ENCODE results near the gene CHMP3. TPM values are rescaled to one million over a fixed set of nuclear protein-coding genes. Genes with fewer than 3 reads are reported as not detected.
"Not testable (repeated sequence)": the region's sequence is repeated elsewhere in the genome, so short reads cannot be mapped to it uniquely, and the experiment has no call there.

CHMP3 gene
- total RNA-seq, 1 donor from 2014 or later = 93.9 TPM

DNA sequence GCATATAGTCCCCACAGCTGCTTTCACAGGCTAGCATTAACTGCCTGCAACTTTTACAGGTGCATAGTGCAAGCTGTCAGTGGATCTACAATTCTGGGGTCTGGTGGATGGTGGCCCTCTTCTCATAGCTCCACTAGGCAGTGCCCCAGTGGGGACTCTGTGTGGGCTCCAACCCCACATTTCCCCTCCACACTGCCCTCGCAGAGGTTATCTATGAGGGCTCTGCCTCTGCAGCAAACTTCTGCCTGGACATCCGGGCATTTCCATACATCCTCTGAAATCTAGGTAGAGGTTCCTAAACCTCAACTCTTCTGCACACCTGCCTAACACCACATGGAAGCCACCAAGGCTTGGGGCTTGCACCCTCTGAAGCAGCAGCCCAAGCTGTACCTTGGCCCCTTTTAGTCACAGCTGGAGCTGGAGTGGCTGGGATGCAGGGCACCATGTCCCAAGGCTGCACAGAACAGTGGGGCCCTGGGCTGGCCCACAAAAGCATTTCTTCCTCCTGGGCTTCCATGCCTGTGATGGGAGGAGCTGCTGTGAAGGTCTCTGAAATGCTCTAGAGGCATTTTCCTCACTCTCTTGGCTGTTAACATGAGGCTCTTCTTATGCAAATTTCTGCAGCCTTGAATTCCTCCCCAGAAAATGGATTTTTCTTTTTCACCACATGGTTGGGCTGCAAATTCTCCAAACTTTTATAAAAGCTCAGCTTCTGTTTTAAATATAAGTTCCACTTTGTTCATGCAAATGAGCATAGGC, 62.7 kb downstream of the CHMP3 start:
- ATAC-seq = no peak

GRCh38 chr2:86499326-86499725, 63.9 kb downstream of the CHMP3 start:
- peak; percentile 62 for ATAC-seq

DNA sequence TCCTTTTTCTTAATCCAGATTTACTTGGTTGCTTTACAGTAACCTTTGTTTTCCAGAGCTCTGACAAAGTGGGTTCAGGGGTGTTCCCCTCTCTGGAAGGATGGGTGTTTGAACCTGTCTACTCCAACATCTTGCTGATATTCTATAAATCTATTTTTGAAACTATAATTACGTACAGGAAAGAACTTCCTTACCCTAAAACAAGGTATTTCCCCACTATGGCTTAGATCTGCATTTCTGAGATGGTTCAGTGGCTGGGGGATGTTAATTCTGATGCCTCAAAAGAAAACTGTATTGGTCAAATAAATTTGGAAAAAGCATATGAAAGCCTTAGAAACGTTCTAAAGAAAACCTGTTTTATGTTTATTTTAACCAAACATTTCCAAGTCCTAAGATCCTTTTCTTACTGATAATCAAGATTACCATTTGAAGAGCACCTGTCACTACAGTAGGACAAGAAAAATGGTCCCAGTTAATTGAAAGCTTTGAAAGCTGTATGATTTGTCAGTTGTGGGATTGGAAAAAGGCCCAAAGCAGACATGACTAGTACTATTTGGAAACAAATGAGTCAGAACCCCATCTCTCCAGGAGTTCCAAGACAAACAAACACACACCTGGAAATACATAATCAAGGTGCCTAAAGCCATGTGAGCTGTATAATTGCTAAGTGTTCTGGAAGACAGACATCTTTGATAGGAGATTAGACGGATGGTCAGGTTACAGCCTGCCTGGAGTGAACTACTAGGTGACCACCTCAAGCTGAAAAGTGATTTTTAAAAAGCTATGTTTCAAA, 64.6 kb downstream of the CHMP3 start:
- peak; percentile 93 for ATAC-seq

DNA sequence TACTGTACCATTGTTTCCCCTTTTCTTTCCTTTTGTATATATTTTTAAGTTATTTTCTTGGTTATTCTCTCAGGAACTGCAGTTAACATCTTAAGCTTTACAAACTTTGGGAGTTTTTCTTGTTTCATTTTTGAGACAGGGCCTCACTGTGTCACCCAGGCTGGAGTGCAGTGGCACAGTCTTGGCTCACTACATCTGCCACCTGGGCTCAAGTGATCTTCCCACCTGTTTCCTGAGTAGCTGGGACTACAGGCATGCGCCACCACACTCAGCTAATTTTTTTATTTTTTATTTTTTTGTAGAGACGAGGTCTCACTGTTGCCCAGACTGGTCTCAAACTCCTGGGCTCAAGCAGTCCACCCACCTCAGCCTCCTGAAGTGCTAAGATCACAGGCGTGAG, 66.9 kb downstream of the CHMP3 start:
- ATAC-seq = not testable (repeated sequence)

DNA sequence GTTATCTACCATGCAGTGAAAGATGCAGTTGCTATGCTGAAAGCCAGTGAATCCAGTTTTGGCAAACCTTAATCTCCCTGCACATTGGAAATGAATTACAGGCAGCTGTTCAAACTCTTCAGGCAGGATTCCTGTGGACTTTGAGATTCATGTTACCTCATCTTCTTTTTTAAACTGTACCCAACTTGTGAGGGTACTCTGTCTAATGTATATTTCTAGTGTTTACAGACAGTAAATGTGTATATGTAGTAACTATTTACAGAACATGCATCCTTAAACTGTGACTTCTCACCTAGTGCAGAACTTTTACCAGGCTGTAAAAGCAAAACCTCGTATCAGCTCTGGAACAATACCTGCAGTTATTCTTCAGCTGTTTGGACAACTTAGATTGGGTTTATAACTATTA, 71.2 kb downstream of the CHMP3 start:
- ATAC-seq = no peak

GRCh38 chr2:86491088-86491487, 72.2 kb downstream of the CHMP3 start:
- ATAC-seq = no peak

GRCh38 chr2:86490245-86490644, 73.0 kb downstream of the CHMP3 start:
- ATAC-seq = peak; percentile 40

GRCh38 chr2:86489542-86489941, 73.7 kb downstream of the CHMP3 start:
- peak; percentile 79 for ATAC-seq

GRCh38 chr2:86488561-86489250, 74.5 kb downstream of the CHMP3 start:
- peak; percentile 20 for ATAC-seq

- ATAC-seq = no peak
Observed at GRCh38 chr2:86487062-86487461, 76.2 kb downstream of the CHMP3 start.

- ATAC-seq = no peak
Observed at GRCh38 chr2:86485802-86486201, 77.4 kb downstream of the CHMP3 start.

DNA sequence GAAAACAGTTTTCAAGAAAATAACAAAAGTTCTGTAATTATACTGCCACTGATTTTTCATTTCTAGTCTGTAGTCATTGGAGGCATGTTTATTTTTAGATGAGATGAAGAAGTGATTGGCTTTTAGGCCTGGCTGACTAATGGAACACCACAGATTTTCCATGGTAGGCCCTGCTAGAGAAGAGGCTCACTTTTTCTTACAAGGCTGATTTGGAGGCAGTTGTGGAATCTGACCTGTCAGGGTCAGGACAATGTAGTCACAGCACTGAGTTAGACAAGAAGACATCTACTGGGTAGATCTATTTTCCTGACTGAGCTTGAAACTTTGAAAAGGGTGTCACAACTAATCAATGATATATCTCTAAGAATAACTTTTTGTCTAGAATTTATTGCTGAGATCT, 78.1 kb downstream of the CHMP3 start:
- ATAC-seq = no peak

DNA sequence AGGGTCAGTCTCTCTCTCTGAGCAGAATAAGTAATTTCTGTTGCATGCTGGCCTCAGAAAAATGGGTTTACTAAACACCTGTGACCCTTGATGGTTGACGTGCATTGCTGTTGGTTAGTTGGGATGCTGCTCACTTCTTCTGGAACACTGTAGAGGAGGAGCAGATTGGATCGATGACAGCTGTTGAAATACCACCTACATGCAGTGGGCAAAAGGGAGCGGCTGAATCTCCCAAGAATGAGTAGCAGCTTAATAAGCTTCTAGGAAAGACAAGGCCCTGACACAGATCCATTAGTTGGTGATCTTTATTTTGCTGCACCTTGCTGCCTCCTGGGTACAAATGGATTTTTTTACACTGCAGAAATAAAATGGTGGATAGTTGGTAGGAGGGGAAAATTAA, 78.9 kb downstream of the CHMP3 start:
- ATAC-seq = no peak

- ATAC-seq = peak; percentile 49
Observed at GRCh38 chr2:86482034-86482433, 81.2 kb downstream of the CHMP3 start.

DNA sequence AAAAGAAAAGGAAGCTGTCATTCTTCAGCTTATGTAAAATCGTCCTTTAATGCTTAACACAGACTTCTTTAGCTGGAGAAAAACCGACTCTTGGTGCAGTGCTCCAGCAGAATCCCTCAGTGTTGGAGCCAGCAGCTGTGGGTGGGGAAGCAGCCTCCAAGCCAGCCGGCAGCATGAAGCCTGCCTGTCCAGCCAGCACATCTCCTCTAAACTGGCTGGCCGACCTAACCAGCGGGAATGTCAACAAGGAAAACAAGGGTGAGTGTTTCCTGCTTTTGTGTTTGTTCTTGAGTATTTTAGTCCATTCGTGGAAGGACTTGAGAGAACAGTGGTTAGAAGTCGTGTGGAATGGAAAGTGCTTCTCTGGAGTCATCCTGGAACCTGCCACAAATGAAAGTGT, 83.1 kb downstream of the CHMP3 start:
- ATAC-seq = no peak

DNA sequence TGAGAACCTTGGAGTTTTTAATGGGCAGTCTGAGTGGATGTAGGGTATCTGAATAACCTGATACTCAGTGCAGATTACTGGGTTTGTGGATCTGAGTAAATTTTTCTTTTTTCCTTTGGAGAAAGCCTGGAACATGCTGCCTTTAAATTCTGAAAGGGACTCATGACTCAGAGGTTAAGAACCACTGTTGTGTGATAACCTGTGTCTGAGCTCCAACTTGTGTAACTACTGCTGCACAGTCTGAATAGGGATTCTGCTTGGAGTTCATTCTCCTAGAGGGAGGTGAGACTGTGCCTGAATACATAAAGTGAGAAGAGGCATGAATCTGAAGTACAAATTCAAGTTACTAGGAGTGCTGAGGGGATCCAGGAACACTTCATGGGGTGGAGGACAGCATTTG, 85.9 kb downstream of the CHMP3 start:
- peak; percentile 42 for ATAC-seq

GRCh38 chr2:86476918-86477317, 86.3 kb downstream of the CHMP3 start:
- ATAC-seq = no peak

DNA sequence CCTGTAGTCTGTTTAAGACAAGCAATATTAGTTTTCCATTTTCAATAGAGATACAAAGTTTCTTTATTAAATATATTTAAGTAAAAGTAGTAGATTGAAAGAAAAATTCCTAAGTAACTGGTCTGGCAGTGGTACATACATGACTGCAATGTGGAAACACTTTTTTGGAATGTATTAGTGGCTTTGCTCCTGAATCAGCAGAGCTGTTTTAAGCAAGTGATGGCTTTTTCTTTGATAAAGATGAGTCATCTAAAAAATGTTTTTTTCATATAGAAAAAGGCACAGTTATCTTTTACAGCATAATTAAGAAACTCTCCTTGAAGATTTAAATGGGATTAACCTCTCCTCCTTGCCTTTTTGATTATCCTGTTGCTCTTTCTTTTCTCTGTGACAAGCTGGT, 87.2 kb downstream of the CHMP3 start:
- no peak for ATAC-seq

DNA sequence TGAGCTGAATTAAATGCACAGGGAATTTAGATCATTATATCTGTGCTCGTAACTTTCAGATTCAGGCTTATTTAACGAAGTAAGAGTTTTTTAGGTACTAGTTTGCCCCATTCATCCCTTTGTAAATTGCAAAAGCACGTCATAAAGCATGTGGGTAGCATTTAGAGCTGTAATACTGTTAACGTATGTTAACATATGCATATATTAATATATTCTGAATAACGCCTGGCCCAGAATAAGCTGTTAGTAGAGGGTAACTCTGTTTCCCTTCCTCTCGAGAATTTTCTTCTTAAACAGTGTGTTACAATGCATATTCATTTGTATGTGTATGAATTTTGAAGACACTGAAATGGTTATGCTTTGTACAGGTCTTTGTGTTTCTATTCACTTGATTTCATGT, 91.6 kb downstream of the CHMP3 start:
- ATAC-seq = no peak

DNA sequence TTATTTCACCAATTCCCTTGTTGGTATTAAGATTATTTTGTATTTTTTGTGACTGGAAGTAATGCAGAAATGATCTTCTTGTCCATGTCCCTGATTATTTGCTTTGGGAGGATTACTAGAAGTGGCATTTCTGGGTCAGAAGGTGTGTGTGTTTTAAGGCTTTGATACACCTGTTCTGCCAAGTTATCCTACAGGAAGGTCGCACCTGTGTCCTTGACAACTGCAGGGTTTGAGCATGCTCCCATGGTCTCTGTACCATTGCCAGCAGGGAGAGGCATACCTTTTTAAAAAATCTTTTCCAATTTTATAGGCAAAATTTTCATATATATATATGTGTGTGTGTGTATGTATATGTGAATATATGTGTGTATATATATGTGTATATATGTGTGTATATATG, 92.4 kb downstream of the CHMP3 start:
- no peak for ATAC-seq

- ATAC-seq = no peak
Observed at GRCh38 chr2:86468162-86469033, 94.8 kb downstream of the CHMP3 start.

DNA sequence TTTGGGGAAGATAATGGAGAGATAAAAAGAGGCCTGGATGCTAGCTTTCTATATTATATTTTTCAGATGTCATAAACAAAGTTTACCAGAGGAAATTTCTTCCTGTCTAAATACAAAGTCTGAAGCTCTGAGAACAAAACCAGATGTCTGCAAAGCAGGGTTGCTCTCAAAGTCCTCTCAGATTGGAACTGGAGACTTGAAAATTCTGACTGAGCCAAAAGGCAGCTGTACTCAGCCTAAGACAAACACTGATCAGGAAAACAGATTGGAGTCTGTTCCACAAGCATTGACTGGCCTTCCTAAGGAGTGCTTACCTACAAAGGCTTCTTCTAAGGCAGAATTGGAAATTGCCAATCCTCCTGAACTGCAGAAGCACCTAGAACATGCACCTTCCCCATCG, 96.9 kb downstream of the CHMP3 start:
- ATAC-seq = no peak

GRCh38 chr2:86464652-86465051, 98.6 kb downstream of the CHMP3 start:
- no peak for ATAC-seq
